ENCODE results near the gene JUND. TPM values are rescaled to one million over a fixed set of nuclear protein-coding genes. Genes with fewer than 3 reads are reported as not detected.

Gene JUND
- total RNA-seq, 2 donors from 2014 or later: 112 to 148 TPM

- 96 to 97% methylated on average over 4 to 5 of the region's 6 CpGs for WGBS, 2 experiments (ENCODE audit: insufficient coverage in 1 of 2, insufficient read length in 1 of 2)
- Histone ChIP-seq H3K4me1 (ENCODE audit: control insufficient read depth, insufficient read depth, low read length) (no peaks in the 10 kb centered on the region), H3K36me3 (ENCODE audit: control insufficient read depth, insufficient read depth, low read length) (peaks cover 9% of the 10 kb centered on the region), H3K9me3 (ENCODE audit: control insufficient read depth, low read length) (no peaks in the 10 kb centered on the region), H3K27me3 (ENCODE audit: control insufficient read depth, insufficient read depth, low read length, poor library complexity, severe bottlenecking) (no peaks in the 10 kb centered on the region), H3K9ac (ENCODE audit: extremely low read depth, low read length, poor library complexity, severe bottlenecking) (no peak overlapping the region), H3K27ac (ENCODE audit: low read depth, low read length) (no peak overlapping the region), H3K4me3 (ENCODE audit: low read length) (no peak overlapping the region)
- peaks cover 21% of the 10 kb centered on the region for H3K36me3 Mint-ChIP-seq (ENCODE audit: low read depth)
- no peaks in the 10 kb centered on the region for H3K9me3 Mint-ChIP-seq
- H3K27me3 Mint-ChIP-seq (ENCODE audit: insufficient read depth): peaks cover 2% of the 10 kb centered on the region
- H3K4me3 Mint-ChIP-seq: no peak overlapping the region
- peak; percentile 44 for DNase-seq
- no peak for TF ChIP-seq CTCF (conservative IDR thresholded peaks at IDR 0.05)
- no peak overlapping the region for H3K27ac Mint-ChIP-seq
- H3K4me1 Mint-ChIP-seq: no peaks in the 10 kb centered on the region
These were observed 10.0 kb downstream of the JUND start for GRCh38 chr19:18271433-18271841.

GRCh38 chr19:18270326-18270725 is 11.1 kb downstream of the JUND start:
- Mint-ChIP-seq H3K4me3 (no peak overlapping the region), H3K9me3 (no peaks in the 10 kb centered on the region), H3K27me3 (ENCODE audit: insufficient read depth) (peaks cover 2% of the 10 kb centered on the region), H3K36me3 (ENCODE audit: low read depth) (peaks cover 28% of the 10 kb centered on the region), H3K27ac (no peak overlapping the region), H3K4me1 (no peaks in the 10 kb centered on the region)
- 92 to 96% methylated on average over 7 to 9 of the region's 9 CpGs for WGBS, 2 experiments (ENCODE audit: insufficient coverage in 1 of 2, insufficient read length in 1 of 2)
- no peak for DNase-seq
- no peaks in the 10 kb centered on the region for H3K27me3 ChIP-seq (ENCODE audit: control insufficient read depth, insufficient read depth, low read length, poor library complexity, severe bottlenecking)
- TF ChIP-seq CTCF (conservative IDR thresholded peaks at IDR 0.05): no peak
- no peaks in the 10 kb centered on the region for H3K9me3 ChIP-seq (ENCODE audit: control insufficient read depth, low read length)
- H3K9ac ChIP-seq (ENCODE audit: extremely low read depth, low read length, poor library complexity, severe bottlenecking): no peak overlapping the region
- H3K4me3 ChIP-seq (ENCODE audit: low read length): no peak overlapping the region
- H3K36me3 ChIP-seq (ENCODE audit: control insufficient read depth, insufficient read depth, low read length): peaks cover 1% of the 10 kb centered on the region
- H3K27ac ChIP-seq (ENCODE audit: low read depth, low read length): no peak overlapping the region
- no peaks in the 10 kb centered on the region for H3K4me1 ChIP-seq (ENCODE audit: control insufficient read depth, insufficient read depth, low read length)

GRCh38 chr19:18269070-18269723 is 12.2 kb downstream of the JUND start:
- Mint-ChIP-seq H3K27me3 (ENCODE audit: insufficient read depth) (peaks cover 2% of the 10 kb centered on the region), H3K4me3 (no peak overlapping the region), H3K27ac (no peak overlapping the region), H3K9me3 (no peaks in the 10 kb centered on the region), H3K36me3 (ENCODE audit: low read depth) (peaks cover 18% of the 10 kb centered on the region), H3K4me1 (no peaks in the 10 kb centered on the region)
- Histone ChIP-seq H3K4me3 (ENCODE audit: low read length) (no peak overlapping the region), H3K4me1 (ENCODE audit: control insufficient read depth, insufficient read depth, low read length) (no peaks in the 10 kb centered on the region), H3K27me3 (ENCODE audit: control insufficient read depth, insufficient read depth, low read length, poor library complexity, severe bottlenecking) (no peaks in the 10 kb centered on the region), H3K9ac (ENCODE audit: extremely low read depth, low read length, poor library complexity, severe bottlenecking) (no peak overlapping the region), H3K36me3 (ENCODE audit: control insufficient read depth, insufficient read depth, low read length) (no peaks in the 10 kb centered on the region), H3K9me3 (ENCODE audit: control insufficient read depth, low read length) (no peaks in the 10 kb centered on the region), H3K27ac (ENCODE audit: low read depth, low read length) (no peak overlapping the region)
- 88 to 92% methylated on average over 2 of the region's 2 CpGs for WGBS, 2 experiments (ENCODE audit: insufficient coverage in 1 of 2, insufficient read length in 1 of 2)
- no peak for TF ChIP-seq CTCF (conservative IDR thresholded peaks at IDR 0.05)
- no peak for DNase-seq

All from endodermal cell (in vitro differentiated cells).